Gastroesophageal sphincter (tissue), 4 donors: Measurements from ENCODE around the gene FGFR1OP2. TPM values are rescaled to one million over a fixed set of nuclear protein-coding genes. Genes with fewer than 3 reads are reported as not detected.

Source experiments
- ATAC-seq: fragments of 150-250 bp; one replicate; pipeline ENCODE4 v1.9.1; 2016; ENCODE audit warnings: mild to moderate bottlenecking, moderate library complexity
- H3K27ac ChIP-seq, 4 donors: fragments of 200-600 bp; sonication (generic) in 3 of 4; 1 replicate in 3 of 4; 2 replicates in 1 of 4; pipeline ENCODE4 v1.5.1; 2016 to 2019
- H3K27me3 ChIP-seq: fragments of 200-600 bp; sonication (generic); one replicate; pipeline ENCODE4 v1.5.1; 2019
- H3K36me3 ChIP-seq, 2 donors: fragments of 200-600 bp; sonication (generic); one replicate each; pipeline ENCODE4 v1.5.1; 2019; ENCODE audit warnings: control low read depth in 1 of 2
- H3K4me1 ChIP-seq, 3 donors: fragments of 200-600 bp; sonication (generic); 1 replicate in 2 of 3; 2 replicates in 1 of 3; pipeline ENCODE4 v1.5.1; 2016 to 2019; ENCODE audit warnings: control low read depth in 2 of 3
- H3K4me3 ChIP-seq, 2 donors: fragments of 200-600 bp; sonication (generic); one replicate each; pipeline ENCODE4 v1.5.1; 2019; ENCODE audit warnings: mild to moderate bottlenecking in 1 of 2, moderate library complexity in 1 of 2
- H3K9me3 ChIP-seq, 3 donors: fragments of 200-600 bp; sonication (generic); one replicate each; pipeline ENCODE4 v1.5.1; 2017 to 2019; ENCODE audit warnings: control low read depth in 2 of 3
- EP300 ChIP-seq: sonication (generic); formaldehyde crosslinking; IDR thresholded peaks from one replicate; pipeline ENCODE4 v1.6.1; 2017; ENCODE audit warnings: antibody characterized with exemption, mild to moderate bottlenecking
- POLR2A ChIP-seq, 2 donors: fragments of 450-650 bp; IDR thresholded peaks; one replicate each; pipeline ENCODE4 v1.6.1; 2017; ENCODE audit warnings: antibody characterized with exemption in 2 of 2, mild to moderate bottlenecking in 2 of 2, moderate library complexity in 1 of 2
- POLR2AphosphoS5 ChIP-seq: sonication (generic); formaldehyde crosslinking; IDR thresholded peaks from one replicate; pipeline ENCODE4 v1.6.1; 2017; ENCODE audit warnings: antibody characterized with exemption
- WGBS, 2 donors: methylation state at CpG; one replicate each; pipeline ENCODE4 v1.1.5; 2018; ENCODE audit warnings: low coverage in 1 of 2; 5-methylcytosine and 5-hydroxymethylcytosine counted together
- total RNA-seq, 4 donors: library from RNA; depleted of rRNA; stranded (reverse); fragments of >200 nt; gene quantifications; one replicate each; pipeline ENCODE4 v1.1.0, GENCODE V29; 2016
- TF ChIP-seq, protein P1 (sequence below), 4 experiments: fragments of 200-600 bp in 2 of 4; fragments of 450-650 bp in 2 of 4; sonication (generic) in 1 of 4; IDR thresholded peaks; one replicate each; pipeline ENCODE4 v1.5.1; 2017 to 2019; ENCODE audit warnings: antibody characterized with exemption in 4 of 4, mild to moderate bottlenecking in 2 of 4, moderate library complexity in 2 of 4

Gene FGFR1OP2
- total RNA-seq, 4 donors from 2014 or later: 57.7 to 127 (median 75.1) TPM

DNA sequence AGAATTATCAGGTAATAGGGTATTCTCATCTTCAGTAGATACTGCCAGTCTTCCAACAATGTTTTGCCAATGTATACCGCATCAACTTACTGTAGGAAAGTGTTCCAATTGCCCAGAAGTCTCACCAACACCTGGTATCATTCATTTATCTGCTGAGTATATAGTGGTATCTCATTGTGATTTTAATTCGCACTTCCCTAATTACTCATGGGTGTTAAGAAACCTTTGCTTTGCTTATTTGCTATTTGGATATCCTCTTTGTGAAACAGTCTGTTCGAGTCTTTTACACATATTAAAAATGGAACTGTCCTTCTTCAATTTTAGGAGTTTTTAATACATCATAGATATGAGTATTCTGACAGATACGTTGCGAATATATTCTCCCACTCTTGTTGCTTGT, 69.8 kb downstream of the FGFR1OP2 start:
- TF ChIP-seq POLR2A (IDR thresholded peaks at IDR 0.05) (no peak), EP300 (no peak), POLR2AphosphoS5 (no peak)
- TF ChIP-seq, protein P1, sequence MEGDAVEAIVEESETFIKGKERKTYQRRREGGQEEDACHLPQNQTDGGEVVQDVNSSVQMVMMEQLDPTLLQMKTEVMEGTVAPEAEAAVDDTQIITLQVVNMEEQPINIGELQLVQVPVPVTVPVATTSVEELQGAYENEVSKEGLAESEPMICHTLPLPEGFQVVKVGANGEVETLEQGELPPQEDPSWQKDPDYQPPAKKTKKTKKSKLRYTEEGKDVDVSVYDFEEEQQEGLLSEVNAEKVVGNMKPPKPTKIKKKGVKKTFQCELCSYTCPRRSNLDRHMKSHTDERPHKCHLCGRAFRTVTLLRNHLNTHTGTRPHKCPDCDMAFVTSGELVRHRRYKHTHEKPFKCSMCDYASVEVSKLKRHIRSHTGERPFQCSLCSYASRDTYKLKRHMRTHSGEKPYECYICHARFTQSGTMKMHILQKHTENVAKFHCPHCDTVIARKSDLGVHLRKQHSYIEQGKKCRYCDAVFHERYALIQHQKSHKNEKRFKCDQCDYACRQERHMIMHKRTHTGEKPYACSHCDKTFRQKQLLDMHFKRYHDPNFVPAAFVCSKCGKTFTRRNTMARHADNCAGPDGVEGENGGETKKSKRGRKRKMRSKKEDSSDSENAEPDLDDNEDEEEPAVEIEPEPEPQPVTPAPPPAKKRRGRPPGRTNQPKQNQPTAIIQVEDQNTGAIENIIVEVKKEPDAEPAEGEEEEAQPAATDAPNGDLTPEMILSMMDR (IDR thresholded peaks at IDR 0.05): no peak
- Histone ChIP-seq H3K4me3 (no peak overlapping the region), H3K27me3 (no peaks in the 10 kb centered on the region), H3K27ac (no peak overlapping the region), H3K36me3 (no peaks in the 10 kb centered on the region), H3K4me1 (peaks cover 11 to 75% (median 15%) of the 10 kb centered on the region in 3 donors), H3K9me3 (no peaks in the 10 kb centered on the region)
- no peak for ATAC-seq
- 89 to 94% methylated on average over 5 of the region's 5 CpGs for WGBS, 2 donors

DNA sequence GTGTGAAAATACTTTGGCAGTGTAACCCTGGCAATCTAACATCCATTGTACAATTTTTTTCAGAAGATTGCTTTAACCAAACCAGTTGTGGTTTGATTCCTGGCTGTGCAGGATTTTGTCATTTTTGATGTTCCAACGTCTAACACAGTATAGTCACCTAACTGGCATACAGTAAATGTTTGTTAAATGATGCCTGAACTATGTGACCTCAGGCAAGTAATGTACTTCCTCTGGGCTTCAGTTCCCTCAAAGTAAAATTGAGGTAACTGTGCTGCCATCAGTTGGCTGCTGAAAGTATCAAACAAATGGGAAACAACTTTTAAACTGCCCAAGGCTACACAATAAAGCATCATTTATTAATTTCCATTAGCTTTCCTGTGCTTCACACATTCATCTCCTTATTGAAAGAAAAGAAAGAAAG, 71.6 kb downstream of the FGFR1OP2 start:
- Histone ChIP-seq H3K9me3 (no peaks in the 10 kb centered on the region), H3K27me3 (no peaks in the 10 kb centered on the region), H3K4me1 (peaks cover 11 to 69% (median 18%) of the 10 kb centered on the region in 3 donors), H3K4me3 (no peak overlapping the region), H3K36me3 (no peaks in the 10 kb centered on the region), H3K27ac (peak overlapping the region in 1 of 4 donors; percentile 92)
- TF ChIP-seq POLR2AphosphoS5 (no peak), POLR2A (IDR thresholded peaks at IDR 0.05) (no peak), EP300 (no peak)
- TF ChIP-seq, protein P1 (IDR thresholded peaks at IDR 0.05): no peak
- 7 to 40% methylated on average over 1 of the region's 1 CpG for WGBS, 2 donors
- ATAC-seq: no peak

DNA sequence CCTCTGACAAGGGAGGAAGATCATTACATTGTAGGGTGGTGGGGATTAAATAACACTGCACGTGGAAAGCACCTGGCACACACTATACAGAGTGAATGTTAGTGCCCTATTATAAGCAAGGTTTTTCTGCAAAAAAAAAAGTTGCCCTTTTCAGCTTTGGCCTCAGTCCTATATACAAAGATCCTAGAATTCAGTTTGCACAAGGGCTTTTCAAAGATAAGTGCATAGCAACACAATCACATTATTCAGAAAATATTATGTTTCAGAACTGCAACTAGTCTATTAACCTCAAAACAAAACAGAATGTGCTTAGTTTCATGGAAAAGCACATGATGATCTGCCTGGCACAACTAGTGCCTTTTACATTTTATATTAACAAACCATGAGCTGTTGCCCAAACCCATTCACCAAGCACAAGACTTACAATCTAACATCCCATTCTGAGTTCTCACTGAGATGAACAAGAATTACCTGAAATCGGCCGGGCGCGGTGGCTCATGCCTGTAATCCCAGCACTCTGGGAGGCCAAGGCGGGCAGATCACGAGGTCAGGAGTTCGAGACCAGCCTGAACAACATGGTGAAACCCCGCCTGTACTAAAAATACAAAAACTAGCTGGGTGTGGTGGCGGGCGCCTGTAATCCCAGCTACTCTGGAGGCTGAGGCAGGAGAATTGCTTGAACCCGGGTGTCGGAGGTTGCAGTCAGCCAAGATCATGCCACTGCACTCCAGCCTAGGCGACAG, 74.1 kb downstream of the FGFR1OP2 start:
- TF ChIP-seq, protein P1 (IDR thresholded peaks at IDR 0.05): no peak
- peak; percentile 68 for TF ChIP-seq POLR2AphosphoS5
- peaks cover 9 to 55% (median 21%) of the 10 kb centered on the region in 3 donors for H3K4me1 ChIP-seq
- peak overlapping the region; percentile 46 to 93 (median 92) for H3K27ac ChIP-seq
- no peaks in the 10 kb centered on the region for H3K36me3 ChIP-seq
- ATAC-seq: no peak
- H3K27me3 ChIP-seq: no peaks in the 10 kb centered on the region
- WGBS, 2 donors: 40 to 71% methylated on average over 2 to 11 of the region's 14 CpGs
- H3K4me3 ChIP-seq: peak overlapping the region in 1 of 2 donors; percentile 90
- H3K9me3 ChIP-seq: no peaks in the 10 kb centered on the region

DNA sequence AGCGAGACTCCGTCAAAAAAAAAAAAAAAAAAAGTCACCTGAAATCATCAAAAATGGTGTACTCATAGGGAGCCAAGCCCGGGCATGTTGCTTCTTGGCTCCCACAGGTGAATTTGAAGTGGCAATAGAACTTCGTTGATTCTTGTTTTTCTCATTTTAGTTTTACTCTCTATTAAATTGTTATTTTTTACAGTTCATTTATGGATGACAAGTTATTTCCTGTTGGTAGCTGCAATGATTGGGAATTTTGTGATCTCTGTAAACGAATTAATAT, 74.6 kb downstream of the FGFR1OP2 start:
- no peak for TF ChIP-seq POLR2A (IDR thresholded peaks at IDR 0.05)
- TF ChIP-seq, protein P1 (IDR thresholded peaks at IDR 0.05): no peak
- peak overlapping the region; percentile 92 to 93 (median 92) for H3K27ac ChIP-seq
- no peak for ATAC-seq
- 65 to 66% methylated on average over 3 to 5 of the region's 5 CpGs for WGBS, 2 donors
- H3K4me1 ChIP-seq: peaks cover 9 to 52% (median 21%) of the 10 kb centered on the region in 3 donors
- no peaks in the 10 kb centered on the region for H3K9me3 ChIP-seq
- no peaks in the 10 kb centered on the region for H3K27me3 ChIP-seq
- H3K36me3 ChIP-seq: no peaks in the 10 kb centered on the region
- peak overlapping the region; percentile 68 to 90 for H3K4me3 ChIP-seq

DNA sequence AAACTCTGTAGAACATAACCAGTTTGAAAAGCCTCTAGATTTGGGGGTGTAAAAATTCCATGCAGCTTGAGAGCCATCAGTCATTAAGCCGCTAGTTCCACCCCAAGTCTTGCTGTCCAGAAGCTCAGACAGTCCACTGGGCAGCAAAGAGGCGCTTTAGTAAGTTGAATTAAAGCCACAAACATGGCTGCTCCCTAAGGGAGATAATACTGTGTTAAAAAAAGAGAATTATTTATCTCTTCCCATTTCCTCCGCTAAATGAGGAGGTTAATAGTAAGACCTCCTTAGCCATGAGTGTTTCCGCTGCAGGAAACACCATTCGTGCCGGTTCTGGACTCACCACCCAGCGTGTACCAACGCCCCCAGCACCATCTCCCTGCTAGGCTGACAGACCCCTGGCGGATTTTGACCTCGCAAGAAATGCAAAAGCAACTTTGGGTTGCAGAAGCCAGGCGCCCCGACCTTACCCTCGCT, 75.4 kb downstream of the FGFR1OP2 start:
- peak; percentile 13 for ATAC-seq
- H3K27me3 ChIP-seq: no peaks in the 10 kb centered on the region
- WGBS, 2 donors: 2 to 4% methylated on average over 4 to 7 of the region's 13 CpGs
- no peaks in the 10 kb centered on the region for H3K9me3 ChIP-seq
- peak overlapping the region; percentile 68 to 90 for H3K4me3 ChIP-seq
- peaks cover 9 to 52% (median 21%) of the 10 kb centered on the region in 3 donors for H3K4me1 ChIP-seq
- peak overlapping the region; percentile 92 to 93 (median 92) for H3K27ac ChIP-seq
- no peaks in the 10 kb centered on the region for H3K36me3 ChIP-seq
- TF ChIP-seq, protein P1 (IDR thresholded peaks at IDR 0.05): no peak
